ENCODE measurements around the gene CDIP1. TPM values are rescaled to one million over a fixed set of nuclear protein-coding genes. Genes with fewer than 3 reads are reported as not detected.

CDIP1 gene
- total and polyA plus RNA-seq, 2 experiments from 2014 or later, result 22.0 to 33.3 TPM

DNA sequence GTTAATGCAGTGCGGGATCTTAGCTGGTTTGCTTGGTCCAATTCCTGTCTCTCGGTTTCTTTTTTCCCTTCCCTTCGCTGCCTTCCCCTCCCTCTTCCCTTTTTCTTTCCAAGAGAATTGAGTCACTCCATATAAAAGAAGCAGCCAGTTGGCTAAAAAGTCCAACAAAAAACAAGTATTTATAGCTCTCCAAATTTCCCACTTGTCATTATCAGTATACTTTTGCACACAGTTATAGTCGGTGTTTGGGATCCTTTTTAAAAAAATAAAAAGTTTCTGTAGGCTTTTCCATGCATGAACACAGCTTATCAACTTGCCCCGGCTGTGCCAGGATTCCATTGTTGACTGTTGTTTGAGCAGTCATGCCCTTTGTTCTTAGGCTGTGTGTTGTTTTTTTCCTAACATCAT is 37.5 kb downstream of the CDIP1 start:
- no peak overlapping the region for H2AFZ ChIP-seq
- peak overlapping the region; percentile 62 for H3K4me2 ChIP-seq
- no peaks in the 10 kb centered on the region for H3K27me3 ChIP-seq
- H3K79me2 ChIP-seq, result peaks cover 64% of the 10 kb centered on the region
- no peak for DNase-seq (ENCODE audit: low spot score)
- no peaks in the 10 kb centered on the region for H4K20me1 ChIP-seq (ENCODE audit: insufficient read depth, poor library complexity, severe bottlenecking)
- no peaks in the 10 kb centered on the region for H3K9me2 ChIP-seq (replicated peaks; ENCODE audit: insufficient read depth)
- no peaks in the 10 kb centered on the region for H3K9me3 ChIP-seq (ENCODE audit: low read depth)
- 56% methylated on average over 5 of the region's 5 CpGs for WGBS (ENCODE audit: low lambda C conversion rate, missing lambda C conversion rate)
- peak overlapping the region; percentile 84 for H3K27ac ChIP-seq
- TF ChIP-seq, protein P1, sequence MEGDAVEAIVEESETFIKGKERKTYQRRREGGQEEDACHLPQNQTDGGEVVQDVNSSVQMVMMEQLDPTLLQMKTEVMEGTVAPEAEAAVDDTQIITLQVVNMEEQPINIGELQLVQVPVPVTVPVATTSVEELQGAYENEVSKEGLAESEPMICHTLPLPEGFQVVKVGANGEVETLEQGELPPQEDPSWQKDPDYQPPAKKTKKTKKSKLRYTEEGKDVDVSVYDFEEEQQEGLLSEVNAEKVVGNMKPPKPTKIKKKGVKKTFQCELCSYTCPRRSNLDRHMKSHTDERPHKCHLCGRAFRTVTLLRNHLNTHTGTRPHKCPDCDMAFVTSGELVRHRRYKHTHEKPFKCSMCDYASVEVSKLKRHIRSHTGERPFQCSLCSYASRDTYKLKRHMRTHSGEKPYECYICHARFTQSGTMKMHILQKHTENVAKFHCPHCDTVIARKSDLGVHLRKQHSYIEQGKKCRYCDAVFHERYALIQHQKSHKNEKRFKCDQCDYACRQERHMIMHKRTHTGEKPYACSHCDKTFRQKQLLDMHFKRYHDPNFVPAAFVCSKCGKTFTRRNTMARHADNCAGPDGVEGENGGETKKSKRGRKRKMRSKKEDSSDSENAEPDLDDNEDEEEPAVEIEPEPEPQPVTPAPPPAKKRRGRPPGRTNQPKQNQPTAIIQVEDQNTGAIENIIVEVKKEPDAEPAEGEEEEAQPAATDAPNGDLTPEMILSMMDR (IDR thresholded peaks at IDR 0.05; ENCODE audit: poor library complexity), result no peak
- TF ChIP-seq EZH2phosphoT487 (IDR thresholded peaks at IDR 0.05; ENCODE audit: low read depth, severe bottlenecking, unreplicated experiment) (no peak), EZH2 (IDR thresholded peaks at IDR 0.05; ENCODE audit: borderline replicate concordance) (no peak)
- no peak overlapping the region for H3K4me3 ChIP-seq
- peaks cover 28% of the 10 kb centered on the region for H3K4me1 ChIP-seq (ENCODE audit: insufficient read depth)
- no peaks in the 10 kb centered on the region for H3K36me3 ChIP-seq (replicated peaks; ENCODE audit: insufficient read depth, low read depth)

DNA sequence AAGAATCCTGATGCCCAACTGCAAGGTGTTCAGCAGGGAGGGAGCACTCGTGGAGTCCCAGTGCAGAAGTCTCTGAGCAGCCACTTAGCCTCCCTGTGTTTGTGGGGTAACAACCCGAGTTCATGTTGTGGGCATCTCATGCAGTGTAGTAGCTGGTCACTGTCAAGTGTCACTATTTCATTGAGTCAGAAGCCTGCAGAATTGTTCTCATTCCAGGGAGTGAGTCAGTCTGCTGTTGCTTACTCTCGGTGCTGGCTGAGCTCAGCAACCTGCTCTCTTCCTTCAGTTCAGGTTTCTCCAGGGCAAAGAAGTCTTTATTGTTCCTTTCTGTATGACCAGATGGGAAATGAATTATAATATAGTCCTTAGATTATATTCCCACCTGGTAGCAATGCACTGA is 38.3 kb downstream of the CDIP1 start:
- Histone ChIP-seq H3K4me3 (no peak overlapping the region), H2AFZ (no peak overlapping the region), H3K79me2 (peaks cover 72% of the 10 kb centered on the region), H3K36me3 (replicated peaks; ENCODE audit: insufficient read depth, low read depth) (no peaks in the 10 kb centered on the region), H3K4me1 (ENCODE audit: insufficient read depth) (peaks cover 28% of the 10 kb centered on the region), H4K20me1 (ENCODE audit: insufficient read depth, poor library complexity, severe bottlenecking) (no peaks in the 10 kb centered on the region), H3K9me2 (replicated peaks; ENCODE audit: insufficient read depth) (no peaks in the 10 kb centered on the region), H3K9me3 (ENCODE audit: low read depth) (no peaks in the 10 kb centered on the region), H3K27ac (peak overlapping the region; percentile 84), H3K27me3 (no peaks in the 10 kb centered on the region), H3K4me2 (peak overlapping the region; percentile 62)
- TF ChIP-seq EZH2phosphoT487 (IDR thresholded peaks at IDR 0.05; ENCODE audit: low read depth, severe bottlenecking, unreplicated experiment), result no peak
- no peak for TF ChIP-seq EZH2 (IDR thresholded peaks at IDR 0.05; ENCODE audit: borderline replicate concordance)
- TF ChIP-seq, protein P1 (IDR thresholded peaks at IDR 0.05; ENCODE audit: poor library complexity), result no peak
- 30% methylated on average over 3 of the region's 3 CpGs for WGBS (ENCODE audit: low lambda C conversion rate, missing lambda C conversion rate)
- DNase-seq (ENCODE audit: low spot score), result peak; percentile 77

DNA sequence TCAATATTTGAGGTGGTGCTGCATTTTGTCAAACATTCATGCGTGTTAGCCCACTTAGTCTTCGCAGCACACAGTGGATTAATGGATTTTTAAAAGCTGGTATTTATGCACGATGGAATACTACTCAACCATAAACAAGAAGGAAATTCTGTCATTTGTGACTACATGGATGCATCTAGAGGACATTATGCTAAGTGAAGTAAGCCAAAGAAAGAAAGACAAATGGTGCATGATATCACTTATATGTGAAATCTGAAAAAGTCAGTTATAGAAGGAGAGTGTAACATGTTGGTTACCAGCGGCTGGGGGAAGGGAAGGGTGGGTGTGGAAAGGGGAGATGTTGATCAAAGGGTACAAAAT is 39.4 kb downstream of the CDIP1 start:
- Histone ChIP-seq H3K4me2 (no peak overlapping the region), H3K79me2 (peaks cover 82% of the 10 kb centered on the region), H3K4me1 (ENCODE audit: insufficient read depth) (peaks cover 28% of the 10 kb centered on the region), H2AFZ (no peak overlapping the region), H3K9me3 (ENCODE audit: low read depth) (no peaks in the 10 kb centered on the region), H4K20me1 (ENCODE audit: insufficient read depth, poor library complexity, severe bottlenecking) (no peaks in the 10 kb centered on the region), H3K27me3 (no peaks in the 10 kb centered on the region), H3K4me3 (no peak overlapping the region), H3K9me2 (replicated peaks; ENCODE audit: insufficient read depth) (no peaks in the 10 kb centered on the region), H3K27ac (peak overlapping the region; percentile 42), H3K36me3 (replicated peaks; ENCODE audit: insufficient read depth, low read depth) (no peaks in the 10 kb centered on the region)
- TF ChIP-seq, protein P1 (IDR thresholded peaks at IDR 0.05; ENCODE audit: poor library complexity), result no peak
- TF ChIP-seq EZH2phosphoT487 (IDR thresholded peaks at IDR 0.05; ENCODE audit: low read depth, severe bottlenecking, unreplicated experiment) (no peak), EZH2 (IDR thresholded peaks at IDR 0.05; ENCODE audit: borderline replicate concordance) (no peak)
- DNase-seq (ENCODE audit: low spot score), result no peak
- WGBS (ENCODE audit: low lambda C conversion rate, missing lambda C conversion rate), result 97% methylated on average over 4 of the region's 4 CpGs
